ENCODE measurements around the gene NAT9. TPM values are rescaled to one million over a fixed set of nuclear protein-coding genes. Genes with fewer than 3 reads are reported as not detected.

Gene NAT9
- total and polyA plus RNA-seq, 2 experiments from 2014 or later: 37.3 to 37.5 TPM

- peaks cover 32% of the 10 kb centered on the region for H4K20me1 ChIP-seq (replicated peaks; ENCODE audit: insufficient read depth)
- H3K27ac Mint-ChIP-seq: no peak overlapping the region
- no peak overlapping the region for H3K4me3 Mint-ChIP-seq
- H3K27me3 ChIP-seq (ENCODE audit: insufficient read depth): no peaks in the 10 kb centered on the region
- H3K36me3 ChIP-seq (ENCODE audit: insufficient read depth): no peaks in the 10 kb centered on the region
- H3K36me3 Mint-ChIP-seq (ENCODE audit: low read depth): peaks cover 17% of the 10 kb centered on the region
- no peaks in the 10 kb centered on the region; the same call in 1 of the 2 replicates for H3K4me1 ChIP-seq (ENCODE audit: insufficient read depth)
- H3K9me3 Mint-ChIP-seq: no peaks in the 10 kb centered on the region
- peaks cover 22% of the 10 kb centered on the region for H3K4me1 Mint-ChIP-seq
- no peak overlapping the region for H3K4me3 ChIP-seq
- H3K27ac ChIP-seq (ENCODE audit: low read depth): no peak overlapping the region
- ATAC-seq (no peak), DNase-seq (ENCODE audit: low spot score) (no peak)
- peaks cover 4% of the 10 kb centered on the region; the same call in 1 of the 2 replicates for H3F3A ChIP-seq (replicated peaks; ENCODE audit: low read depth)
- H3K9me2 ChIP-seq (ENCODE audit: insufficient read depth): no peaks in the 10 kb centered on the region
- no peak overlapping the region for H2AFZ ChIP-seq
- TF ChIP-seq NANOG (IDR thresholded peaks at IDR 0.05; ENCODE audit: borderline replicate concordance): no peak
- TF ChIP-seq STAT1 (IDR thresholded peaks at IDR 0.05; ENCODE audit: unreplicated experiment): no peak
- no peak for TF ChIP-seq EZH2 (IDR thresholded peaks at IDR 0.05; ENCODE audit: low read depth, unreplicated experiment)
- TF ChIP-seq ZNF462 (CRISPR knock-in tag; IDR thresholded peaks at IDR 0.05): no peak
- no peak for TF ChIP-seq REST (IDR thresholded peaks at IDR 0.05; ENCODE audit: unreplicated experiment)
- no peak for TF ChIP-seq EZH2phosphoT487 (IDR thresholded peaks at IDR 0.05; ENCODE audit: unreplicated experiment)
- TF ChIP-seq ZNF331 (CRISPR knock-in tag; IDR thresholded peaks at IDR 0.05; ENCODE audit: low read depth): no peak
- no peak for TF ChIP-seq CTCF (conservative IDR thresholded peaks at IDR 0.05; ENCODE audit: low read depth in 2 of 2)
- no peak for TF ChIP-seq ETS1 (IDR thresholded peaks at IDR 0.05)
- no peak for TF ChIP-seq JUNB (IDR thresholded peaks at IDR 0.05; ENCODE audit: unreplicated experiment)
- no peak for TF ChIP-seq ZNF114 (CRISPR knock-in tag; IDR thresholded peaks at IDR 0.05)
- no peak for TF ChIP-seq POLR2AphosphoS5 (IDR thresholded peaks at IDR 0.05; ENCODE audit: low read depth)
- TF ChIP-seq CREB1 (CRISPR knock-in tag; IDR thresholded peaks at IDR 0.05; ENCODE audit: low read depth): no peak
- H3K79me2 ChIP-seq (replicated peaks; ENCODE audit: insufficient read depth): peaks cover 9% of the 10 kb centered on the region
- peaks cover 17% of the 10 kb centered on the region for H3K27me3 Mint-ChIP-seq (ENCODE audit: insufficient read depth, low read depth, poor library complexity)
- H3K4me2 ChIP-seq: no peak overlapping the region
Measured at GRCh38 chr17:74782571-74782970, 6.4 kb upstream of the NAT9 start.
